Stimulated activated CD4-positive, alpha-beta T cell treated with anti-CD3 and anti-CD28 coated beads, Interleukin-12 subunit alpha, Interleukin-12 subunit beta, amount 100 ng/mL, for 4 hours (primary cell): ENCODE results near the gene AKR1C2.
"Not testable (repeated sequence)": the region's sequence is repeated elsewhere in the genome, so short reads cannot be mapped to it uniquely, and the experiment has no call there.

Experiments
- DNase-seq: peaks from one replicate; pipeline ENCODE4 v3.0.0-alpha.2; 2020

AKR1C2 gene

GRCh38 chr10:4953405-4953804, 50.3 kb downstream of the AKR1C2 start:
- DNase-seq: no peak

GRCh38 chr10:4951512-4952162, 52.0 kb downstream of the AKR1C2 start:
- not testable (repeated sequence) for DNase-seq

- DNase-seq: no peak
Measured at GRCh38 chr10:4947635-4948596, 55.7 kb downstream of the AKR1C2 start.

GRCh38 chr10:4947039-4947634, 56.5 kb downstream of the AKR1C2 start:
- no peak for DNase-seq

- no peak for DNase-seq
Measured at GRCh38 chr10:4945766-4946717, 57.6 kb downstream of the AKR1C2 start.

- DNase-seq: no peak
Measured at GRCh38 chr10:4944841-4945240, 58.8 kb downstream of the AKR1C2 start.

GRCh38 chr10:4943821-4944220, 59.8 kb downstream of the AKR1C2 start:
- no peak for DNase-seq

GRCh38 chr10:4943416-4943815, 60.2 kb downstream of the AKR1C2 start:
- not testable (repeated sequence) for DNase-seq

- DNase-seq: not testable (repeated sequence)
Measured at GRCh38 chr10:4942931-4943330, 60.7 kb downstream of the AKR1C2 start.

- DNase-seq: no peak
Measured at GRCh38 chr10:4941540-4942330, 61.9 kb downstream of the AKR1C2 start.

- not testable (repeated sequence) for DNase-seq
Measured at GRCh38 chr10:4940909-4941308, 62.7 kb downstream of the AKR1C2 start.

GRCh38 chr10:4940073-4940428, 63.6 kb downstream of the AKR1C2 start:
- DNase-seq: not testable (repeated sequence)

- DNase-seq: no peak
Measured at GRCh38 chr10:4939224-4940072, 64.2 kb downstream of the AKR1C2 start.
